NCI-H1930 (cell line): ENCODE data around the gene TIRAP.
"Not testable (repeated sequence)": the region's sequence is repeated elsewhere in the genome, so short reads cannot be mapped to it uniquely, and the experiment has no call there.

Source experiments
- DNase-seq, 2 experiments: peaks; one replicate each; lab custom pipeline; 2025; lab: John Stamatoyannopoulos, UW

TIRAP gene

GRCh38 chr11:126284829-126285228 is 1.9 kb downstream of the TIRAP start:
- DNase-seq: no peak

- no peak for DNase-seq
Measured at GRCh38 chr11:126288237-126288636, 5.3 kb downstream of the TIRAP start.

DNA sequence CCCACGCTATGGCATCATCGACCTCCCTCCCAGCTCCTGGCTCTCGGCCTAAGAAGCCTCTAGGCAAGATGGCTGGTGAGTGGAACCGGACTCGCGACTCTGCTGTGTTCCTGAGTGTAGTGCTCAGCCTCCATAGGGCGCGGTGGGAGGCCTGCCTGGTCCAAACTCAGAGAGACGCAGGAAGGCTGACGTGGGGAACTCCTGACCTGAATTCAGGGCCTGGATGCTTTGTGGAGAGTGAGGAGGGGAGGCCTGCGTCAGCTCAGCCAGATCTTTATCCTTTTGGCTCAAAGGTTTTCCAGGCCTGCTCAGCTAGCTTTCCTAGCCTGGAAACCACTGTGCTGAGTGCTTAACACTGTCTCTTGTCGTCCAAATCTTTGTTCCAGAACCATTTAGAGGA is 8.0 kb downstream of the TIRAP start:
- DNase-seq: no peak

GRCh38 chr11:126293726-126294125 is 10.8 kb downstream of the TIRAP start:
- DNase-seq: no peak

DNA sequence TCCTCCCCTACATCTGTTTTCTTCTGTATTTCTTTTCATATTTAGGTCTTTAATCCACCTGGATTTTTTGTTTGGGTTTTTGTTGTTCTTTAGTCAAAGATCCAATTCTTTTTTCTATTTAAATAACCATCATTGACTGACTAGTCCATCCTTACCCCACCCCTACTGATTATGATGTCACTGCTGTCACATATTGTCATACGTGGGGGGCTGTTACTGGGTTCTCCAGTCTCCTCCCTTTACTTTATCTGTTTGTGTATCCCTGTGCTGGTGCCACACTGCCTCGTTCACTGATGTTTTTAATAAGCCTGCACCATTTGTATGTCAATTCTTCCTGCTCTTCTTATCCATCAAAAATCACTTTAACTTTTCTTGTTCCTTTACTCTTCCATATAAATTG is 14.1 kb downstream of the TIRAP start:
- DNase-seq: no peak

DNA sequence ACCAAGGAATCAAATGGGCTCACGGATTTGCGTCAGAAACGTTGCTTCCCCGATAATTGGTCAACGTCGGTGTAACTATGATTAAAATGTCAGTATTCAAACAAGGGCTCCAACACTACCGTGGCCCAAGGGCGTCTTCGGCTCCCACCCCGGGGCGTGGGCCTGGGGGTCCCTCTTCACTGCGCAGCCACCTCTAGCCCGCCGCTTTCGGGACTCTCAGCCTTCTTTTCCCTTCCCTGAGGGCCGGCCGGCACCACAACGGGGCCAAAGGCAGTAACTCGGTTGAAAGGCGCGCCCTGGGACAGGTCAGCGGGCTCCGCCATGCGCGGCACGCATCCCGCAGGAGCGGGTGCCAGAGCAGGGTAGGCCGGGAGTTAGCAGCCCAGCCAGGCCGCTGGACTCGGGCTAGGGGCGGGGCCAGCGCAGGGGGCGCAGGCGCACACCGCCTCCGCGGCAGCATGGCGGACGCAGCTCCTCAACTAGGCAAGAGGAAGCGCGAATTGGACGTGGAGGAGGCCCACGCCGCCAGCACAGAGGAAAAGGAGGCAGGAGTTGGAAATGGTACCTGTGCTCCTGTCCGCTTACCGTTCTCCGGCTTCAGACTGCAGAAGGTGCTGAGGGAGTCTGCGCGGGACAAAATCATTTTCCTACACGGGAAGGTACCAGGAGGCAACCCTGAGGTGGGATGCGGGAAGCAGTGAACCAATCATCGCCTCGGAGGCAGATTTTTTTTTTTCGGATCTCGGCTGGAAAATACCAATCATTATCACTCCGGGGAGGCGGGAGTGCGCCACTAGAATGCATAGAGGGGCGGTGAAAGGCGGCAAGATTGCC is 20.9 kb downstream of the TIRAP start, which contains the start of gene DCPS:
DCPS (plus strand) TSS at position 438 of the 834 bp plus-strand sequence; CDS start at position 459, 21 bp downstream.
- peak; percentile 81 to 89 for DNase-seq

DNA sequence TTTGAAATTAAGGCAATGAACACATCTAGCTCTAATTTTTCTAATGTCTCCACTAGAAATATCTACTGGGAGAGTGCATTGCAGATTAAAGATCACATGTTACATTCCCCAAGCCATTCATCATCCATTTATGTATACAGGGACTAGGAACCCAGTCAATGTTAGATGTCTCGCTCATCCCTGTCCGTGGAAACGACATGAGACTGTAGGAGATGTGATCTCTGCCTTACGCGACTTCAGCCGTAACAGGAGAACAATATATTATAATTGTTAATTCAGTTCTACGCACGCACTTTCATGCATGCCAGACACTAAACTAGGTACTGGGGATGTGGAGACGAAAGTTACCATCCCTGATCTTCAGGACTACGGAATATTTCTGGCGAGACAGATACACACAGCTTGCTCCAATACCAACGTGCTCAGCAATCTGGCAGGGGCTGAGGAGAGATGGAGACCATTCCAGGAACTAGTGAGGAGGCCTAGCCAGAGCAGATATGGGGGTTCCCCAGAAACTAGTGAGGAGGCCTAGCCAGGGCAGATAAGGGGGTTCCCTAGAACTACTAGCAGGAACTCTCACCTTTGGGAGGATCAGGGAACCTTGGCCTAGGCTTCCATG is 21.7 kb downstream of the TIRAP start:
- DNase-seq: no peak

- DNase-seq: no peak
Measured at GRCh38 chr11:126305699-126306098, 22.8 kb downstream of the TIRAP start.

DNA sequence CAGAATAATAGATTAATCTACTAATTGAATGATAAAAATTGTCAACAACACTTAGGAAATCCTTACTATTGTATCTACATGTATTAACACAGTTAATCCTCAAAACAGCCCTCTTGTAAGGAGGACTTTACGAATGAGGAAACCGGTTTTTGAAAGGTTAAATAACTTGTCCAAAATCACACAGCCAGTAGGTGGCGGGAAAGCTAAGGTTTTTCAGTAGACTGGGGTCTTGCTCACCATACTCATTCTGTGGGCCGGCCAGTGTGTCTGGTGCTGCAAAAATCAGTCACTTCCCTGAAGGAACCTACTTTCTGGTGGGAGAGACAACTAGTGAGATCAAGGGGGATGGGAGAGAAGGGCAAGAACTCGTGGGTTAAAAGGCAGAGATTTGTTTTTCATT is 24.8 kb downstream of the TIRAP start:
- DNase-seq: no peak

DNA sequence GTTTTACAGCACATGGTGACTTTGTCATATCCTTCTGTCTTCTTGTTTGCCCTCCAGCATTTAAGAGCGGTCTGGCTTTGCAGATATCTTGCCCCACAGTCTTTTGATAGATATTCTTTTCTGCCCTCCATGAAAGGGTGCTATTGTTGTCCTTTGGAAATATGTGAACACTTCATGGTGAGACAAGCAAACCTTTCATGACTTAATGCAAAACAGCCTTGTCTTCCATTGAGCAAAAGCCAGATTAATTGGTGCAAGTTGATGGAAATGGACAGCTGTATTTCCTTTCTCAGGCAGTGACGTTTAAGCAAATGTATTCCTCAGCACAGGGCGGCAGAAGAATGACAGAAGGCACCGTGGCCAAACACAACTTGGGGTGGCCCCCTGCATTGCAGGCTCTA is 25.4 kb downstream of the TIRAP start:
- no peak for DNase-seq

- DNase-seq: not testable (repeated sequence)
Measured at GRCh38 chr11:126308771-126309170, 25.9 kb downstream of the TIRAP start.

DNA sequence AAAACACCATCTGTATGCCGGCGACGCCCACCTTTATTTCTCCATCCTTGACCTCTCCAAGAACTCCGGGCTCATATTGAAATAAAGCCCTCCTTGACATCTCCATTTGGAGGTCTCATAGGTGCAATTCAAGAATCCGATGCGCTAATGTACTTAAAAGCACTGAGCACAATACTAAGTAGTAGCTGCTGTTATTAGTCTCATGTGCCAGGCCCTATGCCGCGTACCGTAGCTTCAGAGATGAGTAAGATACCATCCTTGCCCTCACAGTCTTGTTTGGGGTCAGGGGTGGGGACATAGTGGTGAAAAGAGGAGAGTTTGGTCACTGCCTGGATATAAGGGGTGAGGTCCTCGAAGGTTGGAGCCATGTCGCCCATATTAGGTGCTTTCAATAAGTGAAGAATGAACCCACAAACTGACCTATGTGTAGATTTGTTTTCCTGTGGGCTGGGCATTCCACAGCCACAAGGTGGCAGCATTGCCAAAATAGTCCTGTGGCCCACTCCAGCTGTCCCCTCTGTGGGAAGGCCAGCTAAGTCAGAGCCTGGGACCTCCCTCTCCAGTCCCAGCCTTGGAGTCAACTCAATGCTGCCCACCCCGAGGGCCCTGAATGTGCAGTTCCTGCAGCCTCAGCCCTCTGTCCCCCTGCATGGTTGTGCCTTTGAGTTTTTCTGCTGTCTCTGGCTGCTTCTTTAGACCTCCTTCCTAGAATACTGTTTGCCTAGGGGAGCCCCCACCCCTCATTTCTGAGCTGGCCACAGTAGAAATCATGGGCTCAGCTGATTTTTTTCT is 27.5 kb downstream of the TIRAP start:
- DNase-seq: peak; percentile 31 to 38

- DNase-seq: no peak
Measured at GRCh38 chr11:126310992-126311310, 28.1 kb downstream of the TIRAP start.

DNA sequence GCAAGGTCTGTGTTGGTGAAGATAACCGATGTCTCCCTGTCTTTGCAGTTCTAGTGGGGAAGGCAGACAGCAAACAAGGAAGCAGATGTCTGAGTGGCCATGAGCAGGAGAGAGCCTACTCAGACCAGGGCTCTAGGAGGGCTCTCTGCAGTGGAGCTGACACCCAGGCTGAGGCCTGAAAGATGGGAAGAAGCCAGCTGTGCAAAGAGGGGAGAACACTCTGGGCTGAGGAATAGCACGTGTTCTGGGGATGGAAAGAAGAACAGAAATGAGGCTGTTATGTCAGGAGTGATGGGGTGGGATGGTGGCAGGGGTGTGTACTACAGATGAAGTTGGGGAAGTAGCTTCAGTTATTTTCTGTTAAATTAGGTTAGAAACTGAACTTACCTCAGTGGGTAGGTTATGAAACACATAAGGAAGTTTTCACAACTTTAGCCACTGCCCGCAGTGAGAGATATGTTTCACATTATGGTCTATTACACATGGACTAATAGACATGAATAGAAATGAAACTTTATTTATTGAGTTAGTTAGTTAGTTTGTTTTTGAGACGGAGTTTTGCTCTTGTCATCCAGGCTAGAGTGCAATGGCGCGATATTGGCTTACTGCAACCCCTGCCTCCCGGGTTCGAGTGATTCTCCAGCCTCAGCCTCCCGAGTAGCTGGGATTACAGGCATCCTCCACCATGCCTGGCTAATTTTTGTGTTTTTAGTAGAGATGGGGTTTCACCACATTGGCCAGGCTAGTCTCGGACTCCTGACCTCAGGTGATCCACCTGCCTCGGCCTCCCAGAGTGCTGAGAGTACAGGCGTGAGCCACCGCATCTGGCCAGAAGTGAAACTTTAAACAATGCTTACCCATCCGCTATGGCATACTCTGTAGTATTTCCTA is 28.8 kb downstream of the TIRAP start:
- DNase-seq: no peak

GRCh38 chr11:126312961-126313360 is 30.1 kb downstream of the TIRAP start:
- DNase-seq: no peak

GRCh38 chr11:126313826-126314225 is 30.9 kb downstream of the TIRAP start:
- no peak for DNase-seq

DNA sequence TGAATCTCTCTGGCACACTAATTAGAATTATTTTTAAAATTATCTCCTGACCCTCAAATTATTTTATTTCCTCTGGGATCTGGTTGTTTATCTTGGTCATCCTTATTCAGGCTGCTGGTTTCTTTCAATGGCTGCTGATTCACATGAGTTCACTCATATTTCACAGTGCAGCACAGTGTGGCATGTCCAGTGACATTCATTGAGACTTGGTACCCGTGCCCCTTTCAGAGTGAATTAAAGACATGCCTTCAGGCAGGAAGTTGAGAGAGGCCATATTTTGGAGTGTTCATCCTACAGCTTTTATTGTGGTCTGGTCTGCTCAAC is 34.5 kb downstream of the TIRAP start:
- no peak for DNase-seq

DNA sequence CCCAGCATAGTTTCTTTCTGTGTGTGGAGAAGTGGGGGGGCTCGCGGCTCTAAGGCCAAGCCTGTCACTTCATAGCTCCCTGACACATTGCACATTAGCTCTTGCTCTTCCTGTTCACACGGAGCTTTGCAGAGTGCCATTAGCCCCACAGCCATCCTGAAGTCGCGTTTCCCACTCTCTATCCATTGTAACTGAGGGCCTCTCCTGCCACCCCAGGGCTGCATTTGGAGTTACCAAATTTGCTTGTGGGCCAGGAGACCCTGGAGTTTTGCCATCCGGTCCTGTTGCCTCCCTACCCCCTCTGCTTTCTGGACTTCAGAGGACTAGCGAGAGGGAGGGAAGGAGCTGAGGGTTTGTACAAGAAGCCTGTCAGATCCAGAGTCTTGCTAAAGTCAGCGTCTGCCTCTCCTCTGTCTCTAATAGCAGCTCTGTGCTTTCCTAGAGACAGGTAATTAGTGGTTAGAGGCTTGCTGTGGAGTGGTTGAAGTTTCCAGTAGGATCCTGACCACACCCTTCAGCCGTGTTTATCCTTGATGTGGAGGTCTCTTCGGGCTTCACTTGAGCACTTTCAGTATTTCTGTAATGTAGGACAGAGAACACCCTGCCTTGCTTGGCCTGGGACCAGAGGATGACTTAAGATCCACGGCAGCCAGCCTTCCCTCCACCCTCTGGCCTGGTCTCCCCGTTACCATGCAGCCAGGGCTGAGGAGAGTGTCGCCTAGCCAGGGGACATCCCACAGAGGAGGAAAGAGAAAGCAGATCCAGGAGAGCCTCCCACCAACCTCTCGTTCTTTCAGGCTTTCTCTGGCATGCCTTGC is 35.1 kb downstream of the TIRAP start:
- no peak for DNase-seq

GRCh38 chr11:126318574-126319373 is 35.9 kb downstream of the TIRAP start:
- DNase-seq: no peak

DNA sequence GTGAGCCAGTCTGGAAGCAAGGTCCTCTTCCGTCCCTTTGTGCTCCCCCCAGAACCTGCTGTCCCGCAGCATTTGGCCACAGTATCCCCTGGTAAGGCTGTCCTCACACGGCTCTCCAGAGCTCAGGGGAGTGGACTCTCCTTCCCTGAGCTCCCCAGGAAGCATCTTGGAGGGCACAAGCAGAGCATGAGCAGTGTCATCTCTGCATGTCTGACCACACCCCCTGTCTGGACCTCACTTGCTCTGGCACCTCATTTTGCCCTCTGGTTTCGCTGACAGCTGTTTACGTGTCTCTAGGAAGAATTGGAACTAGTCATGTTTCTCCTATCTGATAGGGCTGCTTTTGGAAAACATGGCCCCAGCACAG is 36.5 kb downstream of the TIRAP start:
- no peak for DNase-seq
